Activated CD4-positive, alpha-beta T cell treated with anti-CD3 and anti-CD28 coated beads, Interleukin-2, Interleukin-4, amounts not matched to agents 100 ng/mL and 50 ng/mL, durations not matched to agents 16 hours and 8 hours (primary cell): Measurements from ENCODE around the gene SLC25A40.
A peak's percentile ranks its signal among the peaks of the same experiment; 100 is the strongest.
"Not testable (repeated sequence)": the region's sequence is repeated elsewhere in the genome, so short reads cannot be mapped to it uniquely, and the experiment has no call there.

Experiments
- DNase-seq: peaks from one replicate; pipeline ENCODE4 v3.0.0-alpha.2; 2020; ENCODE audit warnings: low spot score

The SLC25A40 gene

GRCh38 chr7:87876040-87876868, at the start of gene SLC25A40, which contains the start of gene DBF4:
TSS of gene SLC25A40 (minus strand) at chr7:87876360. CDS start at chr7:87858727, 17,633 bp downstream.
TSS of gene DBF4 (plus strand) at chr7:87876493. CDS start at chr7:87876733, 240 bp downstream.
- peak; percentile 97 for DNase-seq

- not testable (repeated sequence) for DNase-seq
These were observed 46.7 kb upstream of the SLC25A40 start for GRCh38 chr7:87922759-87923395.

- no peak for DNase-seq
These were observed 44.4 kb upstream of the SLC25A40 start for GRCh38 chr7:87920578-87920977.

- no peak for DNase-seq
These were observed 43.7 kb upstream of the SLC25A40 start for GRCh38 chr7:87919875-87920274.

GRCh38 chr7:87918740-87919139, 42.6 kb upstream of the SLC25A40 start:
- DNase-seq = no peak

- DNase-seq = no peak
These were observed 36.0 kb upstream of the SLC25A40 start for GRCh38 chr7:87912121-87912520.

- DNase-seq = not testable (repeated sequence)
These were observed 32.7 kb upstream of the SLC25A40 start for GRCh38 chr7:87908814-87909213.

GRCh38 chr7:87907136-87907906, 31.2 kb upstream of the SLC25A40 start:
- DNase-seq = not testable (repeated sequence)

GRCh38 chr7:87899255-87899654, 23.1 kb upstream of the SLC25A40 start:
- no peak for DNase-seq

- DNase-seq = no peak
These were observed 19.2 kb upstream of the SLC25A40 start for GRCh38 chr7:87895363-87895762.

GRCh38 chr7:87886875-87887274, 10.7 kb upstream of the SLC25A40 start:
- DNase-seq = peak; percentile 16

- DNase-seq = no peak
These were observed 8.9 kb upstream of the SLC25A40 start for GRCh38 chr7:87885018-87885417.

- no peak for DNase-seq
These were observed 6.2 kb upstream of the SLC25A40 start for GRCh38 chr7:87882151-87882937.

GRCh38 chr7:87878208-87878735, 2.1 kb upstream of the SLC25A40 start:
- DNase-seq = no peak

GRCh38 chr7:87877366-87878040, 1.3 kb upstream of the SLC25A40 start:
- DNase-seq = no peak

- DNase-seq = peak; percentile 40
These were observed 692 bp upstream of the SLC25A40 start for GRCh38 chr7:87876869-87877234.

- DNase-seq = peak; percentile 7
These were observed 765 bp downstream of the SLC25A40 start for GRCh38 chr7:87875151-87876039.

GRCh38 chr7:87874066-87874465, 2.1 kb downstream of the SLC25A40 start:
- no peak for DNase-seq

GRCh38 chr7:87873328-87873727, 2.8 kb downstream of the SLC25A40 start:
- not testable (repeated sequence) for DNase-seq

GRCh38 chr7:87872346-87872745, 3.8 kb downstream of the SLC25A40 start:
- no peak for DNase-seq
